ENCODE data around the gene TULP4. TPM values are rescaled to one million over a fixed set of nuclear protein-coding genes. Genes with fewer than 3 reads are reported as not detected.
"Not testable (repeated sequence)": the region's sequence is repeated elsewhere in the genome, so short reads cannot be mapped to it uniquely, and the experiment has no call there.

The TULP4 gene
- total and polyA plus RNA-seq, 7 experiments from 2014 or later, result 33.3 to 79.0 (median 51.8) TPM

GRCh38 chr6:158396136-158396535, 83.9 kb downstream of the TULP4 start:
- Histone ChIP-seq H3K4me1 (ENCODE audit: control insufficient read depth in 2 of 2, insufficient read depth in 2 of 2, low read length in 2 of 2) (no peaks in the 10 kb centered on the region), H3K27ac (ENCODE audit: low read depth, low read length) (no peak overlapping the region), H3K27me3 (ENCODE audit: control insufficient read depth in 2 of 2, insufficient read depth in 2 of 2, low read length in 2 of 2) (no peaks in the 10 kb centered on the region), H3K36me3 (ENCODE audit: control insufficient read depth in 2 of 3, insufficient read depth in 3 of 3, low read length in 3 of 3) (peaks cover 0 to 4% (median 0%) of the 10 kb centered on the region in 3 experiments), H3K4me3 (ENCODE audit: low read length) (no peak overlapping the region), H3K9me3 (ENCODE audit: control insufficient read depth in 2 of 3, low read length in 3 of 3) (peaks cover 0 to 5% (median 0%) of the 10 kb centered on the region in 3 experiments)
- ATAC-seq, result no peak
- Mint-ChIP-seq H3K4me3 (no peak overlapping the region), H3K27me3 (no peaks in the 10 kb centered on the region), H3K27ac (no peak overlapping the region), H3K9me3 (peaks cover 0 to 11% (median 4%) of the 10 kb centered on the region in 11 donors), H3K4me1 (peaks cover 0 to 35% (median 17%) of the 10 kb centered on the region in 7 donors), H3K36me3 (peaks cover 6 to 36% (median 19%) of the 10 kb centered on the region in 5 donors)
- no peak for DNase-seq
- ChIA-PET CTCF (no interaction called here), POLR2A (interaction anchor here (0.6 kb wide), 1 partner anchor 199 kb away, joined by 3 read pairs; no protein-coding TSS in a partner anchor)
- intact Hi-C loops (cut with micrococcal nuclease), result no loop called here

GRCh38 chr6:158397578-158397977, 85.3 kb downstream of the TULP4 start:
- ChIA-PET CTCF (no interaction called here), POLR2A (no interaction called here)
- Histone ChIP-seq H3K27me3 (ENCODE audit: control insufficient read depth in 2 of 2, insufficient read depth in 2 of 2, low read length in 2 of 2) (no peaks in the 10 kb centered on the region), H3K4me1 (ENCODE audit: control insufficient read depth in 2 of 2, insufficient read depth in 2 of 2, low read length in 2 of 2) (no peaks in the 10 kb centered on the region), H3K4me3 (ENCODE audit: low read length) (no peak overlapping the region), H3K27ac (ENCODE audit: low read depth, low read length) (no peak overlapping the region), H3K9me3 (ENCODE audit: control insufficient read depth in 2 of 3, low read length in 3 of 3) (no peaks in the 10 kb centered on the region), H3K36me3 (ENCODE audit: control insufficient read depth in 2 of 3, insufficient read depth in 3 of 3, low read length in 3 of 3) (peaks cover 0 to 4% (median 0%) of the 10 kb centered on the region in 3 experiments)
- Mint-ChIP-seq H3K4me3 (no peak overlapping the region), H3K27me3 (no peaks in the 10 kb centered on the region), H3K36me3 (peaks cover 5 to 23% (median 9%) of the 10 kb centered on the region in 5 donors), H3K9me3 (peaks cover 0 to 6% (median 0%) of the 10 kb centered on the region in 11 donors), H3K27ac (no peak overlapping the region), H3K4me1 (peaks cover 0 to 35% (median 17%) of the 10 kb centered on the region in 7 donors)
- DNase-seq (no peak), ATAC-seq (no peak)
- intact Hi-C loops (cut with micrococcal nuclease), result no loop called here

- Mint-ChIP-seq H3K27ac (peak overlapping the region in 1 of 9 donors; percentile 23), H3K27me3 (no peaks in the 10 kb centered on the region), H3K4me1 (peaks cover 0 to 35% (median 13%) of the 10 kb centered on the region in 7 donors), H3K36me3 (peaks cover 5 to 22% (median 8%) of the 10 kb centered on the region in 5 donors), H3K4me3 (no peak overlapping the region), H3K9me3 (peaks cover 0 to 6% (median 0%) of the 10 kb centered on the region in 11 donors)
- no peaks in the 10 kb centered on the region for H3K4me1 ChIP-seq (ENCODE audit: control insufficient read depth in 2 of 2, insufficient read depth in 2 of 2, low read length in 2 of 2)
- no peak overlapping the region for H3K4me3 ChIP-seq (ENCODE audit: low read length)
- no peak for DNase-seq
- intact Hi-C loops (cut with micrococcal nuclease), result no loop called here
- no peak for ATAC-seq
- no peaks in the 10 kb centered on the region for H3K9me3 ChIP-seq (ENCODE audit: control insufficient read depth in 2 of 3, low read length in 3 of 3)
- POLR2A ChIA-PET, result no interaction called here
- no peaks in the 10 kb centered on the region for H3K27me3 ChIP-seq (ENCODE audit: control insufficient read depth in 2 of 2, insufficient read depth in 2 of 2, low read length in 2 of 2)
- H3K36me3 ChIP-seq (ENCODE audit: control insufficient read depth in 2 of 3, insufficient read depth in 3 of 3, low read length in 3 of 3), result peaks cover 0 to under 1% (median 0%) of the 10 kb centered on the region in 3 experiments
- no peak overlapping the region for H3K27ac ChIP-seq (ENCODE audit: low read depth, low read length)
- CTCF ChIA-PET, result no interaction called here
These were observed 86.2 kb downstream of the TULP4 start for GRCh38 chr6:158398252-158399024.

GRCh38 chr6:158399040-158399700, 86.9 kb downstream of the TULP4 start:
- CTCF ChIA-PET, result no interaction called here
- POLR2A ChIA-PET, result no interaction called here
- DNase-seq, result no peak
- no peak overlapping the region for H3K4me3 Mint-ChIP-seq
- H3K36me3 ChIP-seq (ENCODE audit: control insufficient read depth in 2 of 3, insufficient read depth in 3 of 3, low read length in 3 of 3), result no peaks in the 10 kb centered on the region
- peak overlapping the region in 1 of 9 donors; percentile 23 for H3K27ac Mint-ChIP-seq
- peaks cover 0 to 14% (median 2%) of the 10 kb centered on the region in 5 donors for H3K36me3 Mint-ChIP-seq
- H3K27ac ChIP-seq (ENCODE audit: low read depth, low read length), result no peak overlapping the region
- peaks cover 0 to 30% (median 10%) of the 10 kb centered on the region in 7 donors for H3K4me1 Mint-ChIP-seq
- ATAC-seq, result no peak
- no peak overlapping the region for H3K4me3 ChIP-seq (ENCODE audit: low read length)
- no peaks in the 10 kb centered on the region for H3K27me3 Mint-ChIP-seq
- intact Hi-C loops (cut with micrococcal nuclease), result no loop called here
- no peaks in the 10 kb centered on the region for H3K9me3 ChIP-seq (ENCODE audit: control insufficient read depth in 2 of 3, low read length in 3 of 3)
- H3K4me1 ChIP-seq (ENCODE audit: control insufficient read depth in 2 of 2, insufficient read depth in 2 of 2, low read length in 2 of 2), result no peaks in the 10 kb centered on the region
- peaks cover 0 to 2% (median 0%) of the 10 kb centered on the region in 11 donors for H3K9me3 Mint-ChIP-seq
- no peaks in the 10 kb centered on the region for H3K27me3 ChIP-seq (ENCODE audit: control insufficient read depth in 2 of 2, insufficient read depth in 2 of 2, low read length in 2 of 2)

GRCh38 chr6:158402184-158402583, 89.9 kb downstream of the TULP4 start:
- intact Hi-C loops (cut with micrococcal nuclease), result no loop called here
- no peaks in the 10 kb centered on the region for H3K4me1 ChIP-seq (ENCODE audit: control insufficient read depth in 2 of 2, insufficient read depth in 2 of 2, low read length in 2 of 2)
- Mint-ChIP-seq H3K27ac (no peak overlapping the region), H3K9me3 (no peaks in the 10 kb centered on the region), H3K27me3 (no peaks in the 10 kb centered on the region), H3K4me1 (peaks cover 0 to 15% (median 5%) of the 10 kb centered on the region in 7 donors), H3K4me3 (no peak overlapping the region), H3K36me3 (peaks cover 0 to 14% (median under 1%) of the 10 kb centered on the region in 5 donors)
- H3K4me3 ChIP-seq (ENCODE audit: low read length), result no peak overlapping the region
- H3K36me3 ChIP-seq (ENCODE audit: control insufficient read depth in 2 of 3, insufficient read depth in 3 of 3, low read length in 3 of 3), result no peaks in the 10 kb centered on the region
- no peak overlapping the region for H3K27ac ChIP-seq (ENCODE audit: low read depth, low read length)
- no peak for DNase-seq
- no peaks in the 10 kb centered on the region for H3K27me3 ChIP-seq (ENCODE audit: control insufficient read depth in 2 of 2, insufficient read depth in 2 of 2, low read length in 2 of 2)
- ChIA-PET CTCF (interaction anchor here (1.2 kb wide), 1 partner anchor 10 kb away, joined by 3 read pairs; no protein-coding TSS in a partner anchor), POLR2A (no interaction called here)
- ATAC-seq, result no peak
- no peaks in the 10 kb centered on the region for H3K9me3 ChIP-seq (ENCODE audit: control insufficient read depth in 2 of 3, low read length in 3 of 3)

GRCh38 chr6:158405321-158405831, 93.1 kb downstream of the TULP4 start:
- peaks cover 0 to 24% (median 18%) of the 10 kb centered on the region in 7 donors for H3K4me1 Mint-ChIP-seq
- peak overlapping the region in 1 of 9 donors; percentile 32 for H3K27ac Mint-ChIP-seq
- H3K9me3 Mint-ChIP-seq; intact Hi-C loops (cut with micrococcal nuclease); H3K36me3 ChIP-seq (ENCODE audit: control insufficient read depth in 2 of 3, insufficient read depth in 3 of 3, low read length in 3 of 3); H3K27ac ChIP-seq (ENCODE audit: low read depth, low read length); H3K9me3 ChIP-seq (ENCODE audit: control insufficient read depth in 2 of 3, low read length in 3 of 3); ATAC-seq; H3K27me3 ChIP-seq (ENCODE audit: control insufficient read depth in 2 of 2, insufficient read depth in 2 of 2, low read length in 2 of 2); H3K4me3 ChIP-seq (ENCODE audit: low read length); H3K4me3 Mint-ChIP-seq; H3K36me3 Mint-ChIP-seq; POLR2A ChIA-PET; H3K4me1 ChIP-seq (ENCODE audit: control insufficient read depth in 2 of 2, insufficient read depth in 2 of 2, low read length in 2 of 2); H3K27me3 Mint-ChIP-seq; DNase-seq: not testable (repeated sequence)
- CTCF ChIA-PET, result interaction anchor here (0.8 kb wide), 1 partner anchor 17 kb away, joined by 3 read pairs; no protein-coding TSS in a partner anchor

Measured in naive thymus-derived CD4-positive, alpha-beta T cell (primary cell).